ENCODE measurements around the gene COL19A1. TPM values are rescaled to one million over a fixed set of nuclear protein-coding genes. Genes with fewer than 3 reads are reported as not detected.

Gene COL19A1
- total RNA-seq, 1 experiment from 2014 or later: not detected

DNA sequence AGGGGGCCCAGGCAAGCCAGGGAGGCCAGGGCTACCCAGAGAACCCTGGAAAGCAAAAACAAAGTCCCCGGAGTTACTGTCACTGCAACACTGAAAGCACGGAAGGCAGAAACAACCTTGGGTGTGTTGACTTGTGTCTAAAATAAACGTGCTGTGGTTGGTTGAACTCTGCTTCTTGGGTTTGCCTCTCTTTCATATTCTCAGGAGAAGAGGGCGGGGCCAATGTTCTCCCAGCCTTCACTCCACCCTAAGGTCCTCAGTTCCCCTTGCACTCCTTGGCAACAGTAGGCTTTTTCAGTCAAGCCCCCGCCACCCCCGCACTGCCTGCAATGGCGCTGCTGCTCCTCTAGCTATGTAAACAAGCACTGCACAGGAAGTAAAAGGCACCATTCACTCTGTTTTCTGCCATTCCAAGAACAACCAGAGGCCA lies 375.6 kb downstream of the COL19A1 start:
- POLR2A ChIA-PET: no interaction called here
- Histone ChIP-seq H3K27me3 (ENCODE audit: control insufficient read depth, insufficient read depth, low read length) (peaks cover 12% of the 10 kb centered on the region), H3K9me3 (ENCODE audit: control insufficient read depth, insufficient read depth, low read depth, low read length) (0 out of 2 replicates have a peak, but pooled peaks cover 3% of the 10 kb centered on the region), H3K4me1 (ENCODE audit: control insufficient read depth, insufficient read depth, low read length) (no peaks in the 10 kb centered on the region), H3K27ac (ENCODE audit: low read length) (no peak overlapping the region), H3K36me3 (ENCODE audit: control insufficient read depth, insufficient read depth, low read length) (no peaks in the 10 kb centered on the region), H3K4me3 (ENCODE audit: low read depth in 2 of 2, low read length in 2 of 2) (no peak overlapping the region)
- CTCF ChIA-PET: no interaction called here
- BruUV-seq (replicated peaks): no TSS peak
- DNase-seq (ENCODE audit: low read depth, low spot score): no peak
- intact Hi-C loops (cut with micrococcal nuclease; ENCODE audit: unreplicated experiment) (no loop called here), in situ Hi-C loops (cut with HindIII; ENCODE audit: low pct_unique_long_range_greater_than_20kb, low sequenced_read_pairs) (no loop called here)
- TF ChIP-seq POLR2AphosphoS5 (IDR thresholded peaks at IDR 0.05; ENCODE audit: low read depth, low read length) (no peak), TCF7L2 (IDR thresholded peaks at IDR 0.05; ENCODE audit: low read depth, low read length) (no peak), SIN3A (IDR thresholded peaks at IDR 0.05; ENCODE audit: borderline replicate concordance, insufficient read depth, low read depth, low read length) (no peak)
- TF ChIP-seq, protein P1, sequence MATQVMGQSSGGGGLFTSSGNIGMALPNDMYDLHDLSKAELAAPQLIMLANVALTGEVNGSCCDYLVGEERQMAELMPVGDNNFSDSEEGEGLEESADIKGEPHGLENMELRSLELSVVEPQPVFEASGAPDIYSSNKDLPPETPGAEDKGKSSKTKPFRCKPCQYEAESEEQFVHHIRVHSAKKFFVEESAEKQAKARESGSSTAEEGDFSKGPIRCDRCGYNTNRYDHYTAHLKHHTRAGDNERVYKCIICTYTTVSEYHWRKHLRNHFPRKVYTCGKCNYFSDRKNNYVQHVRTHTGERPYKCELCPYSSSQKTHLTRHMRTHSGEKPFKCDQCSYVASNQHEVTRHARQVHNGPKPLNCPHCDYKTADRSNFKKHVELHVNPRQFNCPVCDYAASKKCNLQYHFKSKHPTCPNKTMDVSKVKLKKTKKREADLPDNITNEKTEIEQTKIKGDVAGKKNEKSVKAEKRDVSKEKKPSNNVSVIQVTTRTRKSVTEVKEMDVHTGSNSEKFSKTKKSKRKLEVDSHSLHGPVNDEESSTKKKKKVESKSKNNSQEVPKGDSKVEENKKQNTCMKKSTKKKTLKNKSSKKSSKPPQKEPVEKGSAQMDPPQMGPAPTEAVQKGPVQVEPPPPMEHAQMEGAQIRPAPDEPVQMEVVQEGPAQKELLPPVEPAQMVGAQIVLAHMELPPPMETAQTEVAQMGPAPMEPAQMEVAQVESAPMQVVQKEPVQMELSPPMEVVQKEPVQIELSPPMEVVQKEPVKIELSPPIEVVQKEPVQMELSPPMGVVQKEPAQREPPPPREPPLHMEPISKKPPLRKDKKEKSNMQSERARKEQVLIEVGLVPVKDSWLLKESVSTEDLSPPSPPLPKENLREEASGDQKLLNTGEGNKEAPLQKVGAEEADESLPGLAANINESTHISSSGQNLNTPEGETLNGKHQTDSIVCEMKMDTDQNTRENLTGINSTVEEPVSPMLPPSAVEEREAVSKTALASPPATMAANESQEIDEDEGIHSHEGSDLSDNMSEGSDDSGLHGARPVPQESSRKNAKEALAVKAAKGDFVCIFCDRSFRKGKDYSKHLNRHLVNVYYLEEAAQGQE (IDR thresholded peaks at IDR 0.05; ENCODE audit: insufficient read depth in 1 of 2, low read depth in 2 of 2, low read length in 1 of 2): no peak
- TF ChIP-seq, protein P2, sequence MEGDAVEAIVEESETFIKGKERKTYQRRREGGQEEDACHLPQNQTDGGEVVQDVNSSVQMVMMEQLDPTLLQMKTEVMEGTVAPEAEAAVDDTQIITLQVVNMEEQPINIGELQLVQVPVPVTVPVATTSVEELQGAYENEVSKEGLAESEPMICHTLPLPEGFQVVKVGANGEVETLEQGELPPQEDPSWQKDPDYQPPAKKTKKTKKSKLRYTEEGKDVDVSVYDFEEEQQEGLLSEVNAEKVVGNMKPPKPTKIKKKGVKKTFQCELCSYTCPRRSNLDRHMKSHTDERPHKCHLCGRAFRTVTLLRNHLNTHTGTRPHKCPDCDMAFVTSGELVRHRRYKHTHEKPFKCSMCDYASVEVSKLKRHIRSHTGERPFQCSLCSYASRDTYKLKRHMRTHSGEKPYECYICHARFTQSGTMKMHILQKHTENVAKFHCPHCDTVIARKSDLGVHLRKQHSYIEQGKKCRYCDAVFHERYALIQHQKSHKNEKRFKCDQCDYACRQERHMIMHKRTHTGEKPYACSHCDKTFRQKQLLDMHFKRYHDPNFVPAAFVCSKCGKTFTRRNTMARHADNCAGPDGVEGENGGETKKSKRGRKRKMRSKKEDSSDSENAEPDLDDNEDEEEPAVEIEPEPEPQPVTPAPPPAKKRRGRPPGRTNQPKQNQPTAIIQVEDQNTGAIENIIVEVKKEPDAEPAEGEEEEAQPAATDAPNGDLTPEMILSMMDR (IDR thresholded peaks at IDR 0.05): no peak
- ATAC-seq: no peak

DNA sequence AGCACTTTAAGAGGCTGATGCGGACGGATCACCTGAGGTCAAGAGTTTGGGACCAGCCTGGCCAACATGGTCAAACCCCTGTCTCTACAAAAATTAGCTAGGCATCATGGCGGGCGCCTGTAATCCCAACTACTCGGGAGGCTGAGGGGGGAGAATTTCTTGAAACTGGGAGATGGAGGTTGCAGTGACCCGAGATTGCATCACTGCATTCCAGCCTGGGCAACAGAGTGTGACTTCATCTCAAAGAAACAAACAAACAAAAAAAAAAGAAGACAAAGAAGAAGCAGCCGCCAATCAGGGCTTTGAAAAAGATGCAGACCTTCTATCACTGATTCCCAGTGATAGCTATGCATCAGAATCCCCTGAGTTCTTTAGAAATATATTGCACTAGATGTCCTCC lies 379.8 kb downstream of the COL19A1 start:
- ATAC-seq (no peak), DNase-seq (ENCODE audit: low read depth, low spot score) (no peak)
- no TSS peak for BruUV-seq (replicated peaks)
- intact Hi-C loops (cut with micrococcal nuclease; ENCODE audit: unreplicated experiment) (no loop called here), in situ Hi-C loops (cut with HindIII; ENCODE audit: low pct_unique_long_range_greater_than_20kb, low sequenced_read_pairs) (no loop called here)
- H3K9me3 ChIP-seq (ENCODE audit: control insufficient read depth, insufficient read depth, low read depth, low read length): no peaks in the 10 kb centered on the region
- no peaks in the 10 kb centered on the region for H3K27me3 ChIP-seq (ENCODE audit: control insufficient read depth, insufficient read depth, low read length)
- CTCF ChIA-PET: no interaction called here
- POLR2A ChIA-PET: no interaction called here
- no peaks in the 10 kb centered on the region for H3K36me3 ChIP-seq (ENCODE audit: control insufficient read depth, insufficient read depth, low read length)
- H3K27ac ChIP-seq (ENCODE audit: low read length): no peak overlapping the region
- H3K4me1 ChIP-seq (ENCODE audit: control insufficient read depth, insufficient read depth, low read length): no peaks in the 10 kb centered on the region
- TF ChIP-seq, protein P2 (IDR thresholded peaks at IDR 0.05): no peak
- no peak for TF ChIP-seq SIN3A (IDR thresholded peaks at IDR 0.05; ENCODE audit: borderline replicate concordance, insufficient read depth, low read depth, low read length)
- TF ChIP-seq TCF7L2 (IDR thresholded peaks at IDR 0.05; ENCODE audit: low read depth, low read length): no peak
- TF ChIP-seq, protein P1 (IDR thresholded peaks at IDR 0.05; ENCODE audit: insufficient read depth in 1 of 2, low read depth in 2 of 2, low read length in 1 of 2): no peak
- TF ChIP-seq POLR2AphosphoS5 (IDR thresholded peaks at IDR 0.05; ENCODE audit: low read depth, low read length): no peak
- no peak overlapping the region for H3K4me3 ChIP-seq (ENCODE audit: low read depth in 2 of 2, low read length in 2 of 2)
